GM23248 (cell line): ENCODE results near the gene CACNB4. TPM values are rescaled to one million over a fixed set of nuclear protein-coding genes. Genes with fewer than 3 reads are reported as not detected.

ENCODE experiments used
- DNase-seq: peaks from one replicate; pipeline ENCODE4 v3.0.0-alpha.2; 2015
- H2AFZ ChIP-seq: fragments of 200-600 bp; sonication (generic); 2 replicates; pipeline ENCODE4 v1.6.1; 2016; ENCODE audit warnings: antibody characterized with exemption
- H3F3A ChIP-seq: fragments of 200-600 bp; sonication (generic); 2 replicates; pipeline ENCODE4 v1.6.1; 2016; ENCODE audit warnings: mild to moderate bottlenecking, antibody characterized with exemption, mixed run types; ENCODE audit not compliant: insufficient read depth
- H3K27ac ChIP-seq: fragments of 200-600 bp; sonication (generic); 2 replicates; pipeline ENCODE4 v1.5.1; 2016; ENCODE audit warnings: mild to moderate bottlenecking
- H3K27me3 ChIP-seq: fragments of 200-600 bp; sonication (generic); replicated peaks from 2 replicates; pipeline ENCODE4 v1.6.1; 2016; ENCODE audit warnings: mild to moderate bottlenecking; ENCODE audit not compliant: insufficient read depth
- H3K36me3 ChIP-seq: fragments of 200-600 bp; sonication (generic); 2 replicates; pipeline ENCODE4 v1.6.1; 2016; ENCODE audit warnings: low read depth, mild to moderate bottlenecking
- H3K4me1 ChIP-seq: fragments of 200-600 bp; sonication (generic); 2 replicates; pipeline ENCODE4 v1.6.1; 2016; ENCODE audit warnings: mild to moderate bottlenecking; ENCODE audit not compliant: insufficient read depth
- H3K4me2 ChIP-seq: fragments of 200-600 bp; sonication (generic); one replicate; pipeline ENCODE4 v1.6.1; 2016; ENCODE audit warnings: mild to moderate bottlenecking; ENCODE audit not compliant: unreplicated experiment
- H3K4me3 ChIP-seq: fragments of 200-600 bp; sonication (generic); 2 replicates; pipeline ENCODE4 v1.5.1; 2016; ENCODE audit warnings: mild to moderate bottlenecking
- H3K79me2 ChIP-seq: fragments of 200-600 bp; sonication (generic); 2 replicates; pipeline ENCODE4 v1.6.1; 2016; ENCODE audit warnings: mild to moderate bottlenecking; ENCODE audit not compliant: insufficient read depth
- H3K9ac ChIP-seq: fragments of 200-600 bp; sonication (generic); 2 replicates; pipeline ENCODE4 v1.6.1; 2016; ENCODE audit warnings: mild to moderate bottlenecking
- H3K9me2 ChIP-seq: fragments of 200-600 bp; sonication (generic); 2 replicates; pipeline ENCODE4 v1.6.1; 2016; ENCODE audit warnings: mixed run types, mild to moderate bottlenecking, moderate library complexity; ENCODE audit not compliant: insufficient read depth
- H3K9me3 ChIP-seq: fragments of 200-600 bp; sonication (generic); one replicate; pipeline ENCODE4 v1.6.1; 2017; ENCODE audit warnings: low read depth
- H4K20me1 ChIP-seq: fragments of 200-600 bp; sonication (generic); 2 replicates; pipeline ENCODE4 v1.6.0; 2016; ENCODE audit not compliant: insufficient read depth
- EZH2 ChIP-seq: fragments of 200-600 bp; sonication (generic); IDR thresholded peaks from 2 replicates; pipeline ENCODE4 v1.6.1; 2018; ENCODE audit warnings: antibody characterized with exemption, mild to moderate bottlenecking; ENCODE audit not compliant: insufficient read depth, poor library complexity, severe bottlenecking
- EZH2phosphoT487 ChIP-seq: fragments of 200-600 bp; sonication (generic); IDR thresholded peaks from 2 replicates; pipeline ENCODE4 v1.6.1; 2018; ENCODE audit warnings: antibody characterized with exemption, moderate library complexity, mild to moderate bottlenecking, low read depth; ENCODE audit not compliant: insufficient read depth
- WGBS, 2 experiments: methylation state at CpG; one replicate each; pipeline ENCODE4 v1.1.6; 2015 to 2017; ENCODE audit warnings: low lambda C conversion rate in 2 of 2, low coverage in 1 of 2; ENCODE audit errors: missing lambda C conversion rate in 2 of 2; 5-methylcytosine and 5-hydroxymethylcytosine counted together
- in situ Hi-C: fragments of 300-500 bp; cut with MboI; formaldehyde crosslinking; loops from 2 replicates; pipeline ENCODE4 v1.15.0; 2020
- polyA plus RNA-seq: library from polyadenylated mRNA; unstranded; fragments of >200 nt; fragmentation: Nextera tagmentation; extraction: Ambion mirVana; gene quantifications from 2 replicates; pipeline ENCODE4 v1.2.1, GENCODE V29; 2016
- total RNA-seq: library from RNA; depleted of rRNA; stranded (reverse); fragments of >200 nt; shearing (Covaris generic); gene quantifications from 2 replicates; pipeline ENCODE4 v1.2.3, GENCODE V29; 2014

The CACNB4 gene
- total and polyA plus RNA-seq, 2 experiments from 2014 or later: 0.05 to 0.11 TPM

GRCh38 chr2:151828890-151829324, 269.9 kb downstream of the CACNB4 start:
- Histone ChIP-seq H3K27me3 (no peaks in the 10 kb centered on the region), H3F3A (no peaks in the 10 kb centered on the region), H4K20me1 (peaks cover 2% of the 10 kb centered on the region; the same call in 1 of the 2 replicates), H3K4me1 (peaks cover 14% of the 10 kb centered on the region), H3K27ac (peak overlapping the region; percentile 20; the same call in 1 of the 2 replicates), H3K4me3 (peak overlapping the region; percentile 82), H3K79me2 (peaks cover 43% of the 10 kb centered on the region), H3K9me2 (no peaks in the 10 kb centered on the region), H2AFZ (peak overlapping the region; percentile 99), H3K4me2 (peak overlapping the region; percentile 84), H3K9ac (peak overlapping the region; percentile 95), H3K36me3 (no peaks in the 10 kb centered on the region), H3K9me3 (no peaks in the 10 kb centered on the region)
- WGBS, 2 experiments: 44 to 50% methylated on average over 5 of the region's 5 CpGs
- in situ Hi-C loops: no loop called here
- DNase-seq: no peak
- TF ChIP-seq EZH2phosphoT487: no peak
- no peak for TF ChIP-seq EZH2

- Histone ChIP-seq H3K27me3 (no peaks in the 10 kb centered on the region), H3K4me2 (peak within 1 kb of the TSS; percentile 95), H3K4me3 (peak within 1 kb of the TSS; percentile 82), H3F3A (peaks cover under 1% of the 10 kb centered on the region), H4K20me1 (peaks cover 2% of the 10 kb centered on the region; the same call in 1 of the 2 replicates), H3K4me1 (peaks cover 20% of the 10 kb centered on the region), H3K36me3 (no peaks in the 10 kb centered on the region), H3K9me2 (no peaks in the 10 kb centered on the region), H3K79me2 (peaks cover 48% of the 10 kb centered on the region), H3K27ac (peak within 1 kb of the TSS; percentile 55), H3K9ac (peak within 1 kb of the TSS; percentile 95), H3K9me3 (no peaks in the 10 kb centered on the region), H2AFZ (peak within 1 kb of the TSS; percentile 99)
- TF ChIP-seq EZH2: no peak
- TF ChIP-seq EZH2phosphoT487: no peak
- WGBS, 2 experiments: 1% methylated on average over 49 to 63 of the region's 64 CpGs
- in situ Hi-C loops: no loop called here
- DNase-seq: peak; percentile 97
Observed at GRCh38 chr2:151828143-151828889, 270.5 kb downstream of the CACNB4 start, which contains the start of gene ARL5A. Gene ARL5A (minus strand): TSS chr2:151828421. CDS start chr2:151828176, 245 bp downstream.

GRCh38 chr2:151827564-151828142, 271.2 kb downstream of the CACNB4 start:
- H2AFZ ChIP-seq: peak overlapping the region; percentile 99
- H3K9ac ChIP-seq: peak overlapping the region; percentile 95
- no peak for TF ChIP-seq EZH2phosphoT487
- no peak for TF ChIP-seq EZH2
- peak overlapping the region; percentile 95 for H3K4me2 ChIP-seq
- H3K9me3 ChIP-seq: no peaks in the 10 kb centered on the region
- H4K20me1 ChIP-seq: peaks cover 4% of the 10 kb centered on the region; the same call in 1 of the 2 replicates
- peaks cover 7% of the 10 kb centered on the region for H3F3A ChIP-seq
- no peaks in the 10 kb centered on the region for H3K27me3 ChIP-seq
- peaks cover 55% of the 10 kb centered on the region for H3K79me2 ChIP-seq
- H3K4me1 ChIP-seq: peaks cover 26% of the 10 kb centered on the region
- no peaks in the 10 kb centered on the region for H3K36me3 ChIP-seq
- peak overlapping the region; percentile 82 for H3K4me3 ChIP-seq
- no peaks in the 10 kb centered on the region for H3K9me2 ChIP-seq
- H3K27ac ChIP-seq: peak overlapping the region; percentile 55
- in situ Hi-C loops: no loop called here
- peak; percentile 56 for DNase-seq
- WGBS, 2 experiments: 0 to 2% methylated on average over 38 of the region's 38 CpGs

- H3K79me2 ChIP-seq: peaks cover 64% of the 10 kb centered on the region
- H3K9me3 ChIP-seq: no peaks in the 10 kb centered on the region
- peak overlapping the region; percentile 95 for H3K9ac ChIP-seq
- no peak overlapping the region for H3K27ac ChIP-seq
- peak overlapping the region; percentile 95 for H3K4me2 ChIP-seq
- 65 to 70% methylated on average over 6 of the region's 6 CpGs for WGBS, 2 experiments
- no peak for TF ChIP-seq EZH2
- TF ChIP-seq EZH2phosphoT487: no peak
- H2AFZ ChIP-seq: no peak overlapping the region
- DNase-seq: peak; percentile 34
- H3K36me3 ChIP-seq: no peaks in the 10 kb centered on the region
- H3K27me3 ChIP-seq: no peaks in the 10 kb centered on the region
- H3F3A ChIP-seq: peaks cover 13% of the 10 kb centered on the region
- H4K20me1 ChIP-seq: peaks cover 6% of the 10 kb centered on the region; the same call in 1 of the 2 replicates
- peak overlapping the region; percentile 82 for H3K4me3 ChIP-seq
- H3K9me2 ChIP-seq: no peaks in the 10 kb centered on the region
- H3K4me1 ChIP-seq: peaks cover 30% of the 10 kb centered on the region
- in situ Hi-C loops: no loop called here
Observed at GRCh38 chr2:151826737-151827157, 272.1 kb downstream of the CACNB4 start.
